Measurements from ENCODE around the gene OSBPL10.

Gene OSBPL10

GRCh38 chr3:31772758-31773473 is 208.1 kb downstream of the OSBPL10 start:
- Histone ChIP-seq H3K27me3 (ENCODE audit: control insufficient read depth in 1 of 2, insufficient read depth in 2 of 2, low read length in 2 of 2) (no peaks in the 10 kb centered on the region), H3K36me3 (ENCODE audit: insufficient read depth, low read length) (no peaks in the 10 kb centered on the region), H3K9me3 (ENCODE audit: low read length) (no peaks in the 10 kb centered on the region), H3K4me1 (ENCODE audit: insufficient read depth, low read length) (no peaks in the 10 kb centered on the region), H3K4me3 (ENCODE audit: low read depth in 1 of 2, low read length in 2 of 2) (no peak overlapping the region), H3K9ac (ENCODE audit: low read length) (no peak overlapping the region), H3K27ac (ENCODE audit: low read depth, low read length) (no peak overlapping the region)

GRCh38 chr3:31772272-31772671 is 208.8 kb downstream of the OSBPL10 start:
- H3K9ac ChIP-seq (ENCODE audit: low read length): no peak overlapping the region

GRCh38 chr3:31770822-31771326 is 210.2 kb downstream of the OSBPL10 start:
- Histone ChIP-seq H3K4me1 (ENCODE audit: insufficient read depth, low read length) (no peaks in the 10 kb centered on the region), H3K27me3 (ENCODE audit: control insufficient read depth in 1 of 2, insufficient read depth in 2 of 2, low read length in 2 of 2) (no peaks in the 10 kb centered on the region), H3K9me3 (ENCODE audit: low read length) (no peaks in the 10 kb centered on the region), H3K27ac (ENCODE audit: low read depth, low read length) (no peak overlapping the region), H3K4me3 (ENCODE audit: low read depth in 1 of 2, low read length in 2 of 2) (no peak overlapping the region), H3K36me3 (ENCODE audit: insufficient read depth, low read length) (no peaks in the 10 kb centered on the region), H3K9ac (ENCODE audit: low read length) (no peak overlapping the region)

More at GRCh38 chr3:31772272-31772671, 208.8 kb downstream of the OSBPL10 start:
- Histone ChIP-seq H3K27me3 (ENCODE audit: control insufficient read depth in 1 of 2, insufficient read depth in 2 of 2, low read length in 2 of 2) (no peaks in the 10 kb centered on the region), H3K4me1 (ENCODE audit: insufficient read depth, low read length) (no peaks in the 10 kb centered on the region), H3K9me3 (ENCODE audit: low read length) (no peaks in the 10 kb centered on the region), H3K36me3 (ENCODE audit: insufficient read depth, low read length) (no peaks in the 10 kb centered on the region), H3K27ac (ENCODE audit: low read depth, low read length) (no peak overlapping the region), H3K4me3 (ENCODE audit: low read depth in 1 of 2, low read length in 2 of 2) (no peak overlapping the region)

- no peaks in the 10 kb centered on the region for H3K36me3 ChIP-seq (ENCODE audit: insufficient read depth, low read length)
- H3K27me3 ChIP-seq (ENCODE audit: control insufficient read depth in 1 of 2, insufficient read depth in 2 of 2, low read length in 2 of 2): no peaks in the 10 kb centered on the region
- H3K9ac ChIP-seq (ENCODE audit: low read length): no peak overlapping the region
- H3K27ac ChIP-seq (ENCODE audit: low read depth, low read length): no peak overlapping the region
- no peaks in the 10 kb centered on the region for H3K4me1 ChIP-seq (ENCODE audit: insufficient read depth, low read length)
- H3K4me3 ChIP-seq (ENCODE audit: low read depth in 1 of 2, low read length in 2 of 2): no peak overlapping the region
- no peaks in the 10 kb centered on the region for H3K9me3 ChIP-seq (ENCODE audit: low read length)
Observed at GRCh38 chr3:31768479-31769125, 212.5 kb downstream of the OSBPL10 start.

- H3K27me3 ChIP-seq (ENCODE audit: control insufficient read depth in 1 of 2, insufficient read depth in 2 of 2, low read length in 2 of 2): no peaks in the 10 kb centered on the region
- no peak overlapping the region for H3K4me3 ChIP-seq (ENCODE audit: low read depth in 1 of 2, low read length in 2 of 2)
- H3K4me1 ChIP-seq (ENCODE audit: insufficient read depth, low read length): no peaks in the 10 kb centered on the region
- H3K9me3 ChIP-seq (ENCODE audit: low read length): no peaks in the 10 kb centered on the region
- H3K36me3 ChIP-seq (ENCODE audit: insufficient read depth, low read length): no peaks in the 10 kb centered on the region
- no peak overlapping the region for H3K27ac ChIP-seq (ENCODE audit: low read depth, low read length)
- H3K9ac ChIP-seq (ENCODE audit: low read length): no peak overlapping the region
Observed at GRCh38 chr3:31767920-31768319, 213.1 kb downstream of the OSBPL10 start.

- Histone ChIP-seq H3K4me1 (ENCODE audit: insufficient read depth, low read length) (no peaks in the 10 kb centered on the region), H3K9me3 (ENCODE audit: low read length) (no peaks in the 10 kb centered on the region), H3K4me3 (ENCODE audit: low read depth in 1 of 2, low read length in 2 of 2) (no peak overlapping the region), H3K27me3 (ENCODE audit: control insufficient read depth in 1 of 2, insufficient read depth in 2 of 2, low read length in 2 of 2) (no peaks in the 10 kb centered on the region), H3K9ac (ENCODE audit: low read length) (no peak overlapping the region), H3K36me3 (ENCODE audit: insufficient read depth, low read length) (no peaks in the 10 kb centered on the region), H3K27ac (ENCODE audit: low read depth, low read length) (no peak overlapping the region)
Observed at GRCh38 chr3:31766669-31767068, 214.4 kb downstream of the OSBPL10 start.

GRCh38 chr3:31765871-31766270 is 215.2 kb downstream of the OSBPL10 start:
- no peak overlapping the region for H3K27ac ChIP-seq (ENCODE audit: low read depth, low read length)
- no peaks in the 10 kb centered on the region for H3K9me3 ChIP-seq (ENCODE audit: low read length)
- H3K4me1 ChIP-seq (ENCODE audit: insufficient read depth, low read length): no peaks in the 10 kb centered on the region

GRCh38 chr3:31763731-31764130 is 217.3 kb downstream of the OSBPL10 start:
- Histone ChIP-seq H3K4me3 (ENCODE audit: low read depth in 1 of 2, low read length in 2 of 2) (no peak overlapping the region), H3K4me1 (ENCODE audit: insufficient read depth, low read length) (no peaks in the 10 kb centered on the region), H3K27me3 (ENCODE audit: control insufficient read depth in 1 of 2, insufficient read depth in 2 of 2, low read length in 2 of 2) (no peaks in the 10 kb centered on the region), H3K27ac (ENCODE audit: low read depth, low read length) (no peak overlapping the region), H3K36me3 (ENCODE audit: insufficient read depth, low read length) (no peaks in the 10 kb centered on the region), H3K9me3 (ENCODE audit: low read length) (no peaks in the 10 kb centered on the region), H3K9ac (ENCODE audit: low read length) (no peak overlapping the region)

More at GRCh38 chr3:31765871-31766270, 215.2 kb downstream of the OSBPL10 start:
- Histone ChIP-seq H3K27me3 (ENCODE audit: control insufficient read depth in 1 of 2, insufficient read depth in 2 of 2, low read length in 2 of 2) (no peaks in the 10 kb centered on the region), H3K9ac (ENCODE audit: low read length) (no peak overlapping the region), H3K36me3 (ENCODE audit: insufficient read depth, low read length) (no peaks in the 10 kb centered on the region), H3K4me3 (ENCODE audit: low read depth in 1 of 2, low read length in 2 of 2) (no peak overlapping the region)

GRCh38 chr3:31762888-31763351 is 218.1 kb downstream of the OSBPL10 start:
- Histone ChIP-seq H3K9ac (ENCODE audit: low read length) (no peak overlapping the region), H3K4me3 (ENCODE audit: low read depth in 1 of 2, low read length in 2 of 2) (no peak overlapping the region), H3K9me3 (ENCODE audit: low read length) (no peaks in the 10 kb centered on the region), H3K36me3 (ENCODE audit: insufficient read depth, low read length) (no peaks in the 10 kb centered on the region), H3K27ac (ENCODE audit: low read depth, low read length) (no peak overlapping the region), H3K4me1 (ENCODE audit: insufficient read depth, low read length) (no peaks in the 10 kb centered on the region), H3K27me3 (ENCODE audit: control insufficient read depth in 1 of 2, insufficient read depth in 2 of 2, low read length in 2 of 2) (no peaks in the 10 kb centered on the region)

- Histone ChIP-seq H3K4me1 (ENCODE audit: insufficient read depth, low read length) (no peaks in the 10 kb centered on the region), H3K9me3 (ENCODE audit: low read length) (no peaks in the 10 kb centered on the region), H3K27me3 (ENCODE audit: control insufficient read depth in 1 of 2, insufficient read depth in 2 of 2, low read length in 2 of 2) (no peaks in the 10 kb centered on the region), H3K9ac (ENCODE audit: low read length) (no peak overlapping the region), H3K36me3 (ENCODE audit: insufficient read depth, low read length) (no peaks in the 10 kb centered on the region), H3K27ac (ENCODE audit: low read depth, low read length) (no peak overlapping the region), H3K4me3 (ENCODE audit: low read depth in 1 of 2, low read length in 2 of 2) (no peak overlapping the region)
Observed at GRCh38 chr3:31762097-31762764, 218.8 kb downstream of the OSBPL10 start.

GRCh38 chr3:31760654-31761053 is 220.4 kb downstream of the OSBPL10 start:
- H3K9ac ChIP-seq (ENCODE audit: low read length): no peak overlapping the region
- H3K9me3 ChIP-seq (ENCODE audit: low read length): no peaks in the 10 kb centered on the region
- no peak overlapping the region for H3K4me3 ChIP-seq (ENCODE audit: low read depth in 1 of 2, low read length in 2 of 2)

More at GRCh38 chr3:31760654-31761053, 220.4 kb downstream of the OSBPL10 start:
- Histone ChIP-seq H3K27me3 (ENCODE audit: control insufficient read depth in 1 of 2, insufficient read depth in 2 of 2, low read length in 2 of 2) (no peaks in the 10 kb centered on the region), H3K36me3 (ENCODE audit: insufficient read depth, low read length) (no peaks in the 10 kb centered on the region), H3K4me1 (ENCODE audit: insufficient read depth, low read length) (no peaks in the 10 kb centered on the region), H3K27ac (ENCODE audit: low read depth, low read length) (no peak overlapping the region)
